Stimulated activated CD8-positive, alpha-beta memory T cell treated with anti-CD3 and anti-CD28 coated beads, Interleukin-12 subunit alpha, Interleukin-12 subunit beta, amount 100 ng/mL, for 24 hours (primary cell): ENCODE measurements around the gene TBCEL.

Experiments
- DNase-seq: peaks from one replicate; pipeline ENCODE4 v3.0.0-alpha.2; 2020; ENCODE audit errors: extremely low read depth

The TBCEL gene

DNA sequence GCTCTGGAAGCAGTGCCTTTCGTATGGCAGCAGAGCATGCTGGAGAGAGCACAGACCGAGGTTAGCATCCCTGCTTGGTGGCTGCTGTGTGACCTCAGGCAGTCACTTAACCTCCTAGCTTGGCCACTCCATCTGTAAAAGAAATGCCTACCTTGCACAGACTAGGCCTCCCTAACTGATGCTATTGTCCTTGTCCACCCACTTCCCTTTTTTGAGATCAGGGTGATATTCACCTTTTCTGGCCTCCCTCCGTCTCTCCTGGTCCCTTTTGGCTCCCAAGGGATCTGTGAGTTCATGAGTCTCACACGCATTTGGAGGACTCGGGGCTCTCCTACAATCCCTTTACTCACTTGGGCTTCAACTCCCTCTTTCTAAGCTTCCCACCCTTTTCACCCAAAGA is 114.4 kb downstream of the TBCEL start:
- DNase-seq, result no peak

DNA sequence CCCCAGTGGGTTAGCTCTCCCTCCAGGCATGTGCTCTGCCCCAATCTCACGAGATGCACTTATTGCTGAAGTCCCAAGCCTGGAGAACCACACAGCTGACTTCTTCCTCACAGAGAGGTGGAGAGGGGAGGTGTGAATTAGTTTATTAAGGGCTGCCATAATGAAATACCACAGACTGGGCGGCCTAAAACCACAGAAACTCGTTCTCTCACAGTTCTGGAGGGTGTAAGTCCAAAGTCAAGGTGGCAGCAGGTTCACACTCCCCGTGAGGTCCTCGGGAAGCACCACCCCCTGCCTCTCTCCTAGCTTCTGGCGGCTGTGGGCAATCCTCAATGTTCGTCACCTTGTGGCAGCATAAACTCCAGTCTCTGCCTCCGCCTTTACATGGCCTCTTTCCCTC is 116.5 kb downstream of the TBCEL start:
- no peak for DNase-seq
